HCT116 (cell line): ENCODE measurements around the gene TYW1B.
"Not testable (repeated sequence)": the region's sequence is repeated elsewhere in the genome, so short reads cannot be mapped to it uniquely, and the experiment has no call there.

ENCODE experiments used
- EGR1 ChIP-seq: IDR thresholded peaks from 2 replicates; pipeline ENCODE4 v1.6.1; 2012; ENCODE audit warnings: low read depth
- EZH2 ChIP-seq: fragments of 200-600 bp; sonication (generic); IDR thresholded peaks from 2 replicates; pipeline ENCODE4 v1.6.1; 2017; ENCODE audit warnings: antibody characterized with exemption, mixed run types
- EZH2phosphoT487 ChIP-seq: fragments of 200-600 bp; IDR thresholded peaks from 2 replicates; pipeline ENCODE4 v1.6.1; 2018; ENCODE audit warnings: antibody characterized with exemption, borderline replicate concordance
- POLR2A ChIP-seq: IDR thresholded peaks from 2 replicates; pipeline ENCODE4 v1.7.0; 2011; ENCODE audit warnings: borderline replicate concordance; ENCODE audit not compliant: insufficient read depth, insufficient read length; ENCODE audit errors: extremely low read depth
- RAD21 ChIP-seq: IDR thresholded peaks from 2 replicates; pipeline ENCODE4 v1.6.1; 2012; ENCODE audit warnings: low read depth, mild to moderate bottlenecking
- TF ChIP-seq, protein P1 (sequence below), 3 experiments: fragments of 200-600 bp in 1 of 3; sonication (generic) in 1 of 3; IDR thresholded peaks in 2 of 3; conservative IDR thresholded peaks in 1 of 3; 2 replicates each; pipeline ENCODE4 v1.5.1; 2012 to 2017; ENCODE audit warnings: low read depth in 2 of 3, low read length in 2 of 3, antibody characterized with exemption in 1 of 3, borderline replicate concordance in 1 of 3, control low read depth in 1 of 3, mild to moderate bottlenecking in 1 of 3, mixed read lengths in 1 of 3, mixed run types in 1 of 3, moderate library complexity in 1 of 3; ENCODE audit not compliant: insufficient read depth in 1 of 3
- TF ChIP-seq, protein P2 (sequence below): IDR thresholded peaks from 2 replicates; pipeline ENCODE4 v1.6.1; 2012

DNA sequence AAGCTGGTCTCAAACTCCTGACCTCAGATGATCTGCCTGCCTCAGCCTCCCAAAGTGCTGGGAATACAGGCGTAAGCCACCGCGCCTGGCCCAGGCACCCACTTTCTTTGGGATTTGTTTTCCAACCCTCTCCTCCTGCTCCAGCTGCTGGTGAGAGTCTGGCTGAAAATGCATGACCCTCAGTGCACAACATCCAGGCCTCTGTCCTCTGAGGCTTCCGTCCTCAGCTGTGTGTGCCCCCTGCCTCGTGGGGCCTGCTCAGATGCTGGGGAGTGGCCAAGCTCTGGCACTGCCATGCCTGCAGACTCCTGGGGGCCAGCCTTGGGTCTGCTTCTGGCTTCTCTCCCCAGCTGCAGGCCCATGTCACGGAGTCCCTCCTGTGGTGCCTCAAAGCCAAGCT is 27.3 kb upstream of the TYW1B start:
- TF ChIP-seq RAD21, POLR2A, EGR1, EZH2, EZH2phosphoT487: not testable (repeated sequence)
- TF ChIP-seq, protein P1, sequence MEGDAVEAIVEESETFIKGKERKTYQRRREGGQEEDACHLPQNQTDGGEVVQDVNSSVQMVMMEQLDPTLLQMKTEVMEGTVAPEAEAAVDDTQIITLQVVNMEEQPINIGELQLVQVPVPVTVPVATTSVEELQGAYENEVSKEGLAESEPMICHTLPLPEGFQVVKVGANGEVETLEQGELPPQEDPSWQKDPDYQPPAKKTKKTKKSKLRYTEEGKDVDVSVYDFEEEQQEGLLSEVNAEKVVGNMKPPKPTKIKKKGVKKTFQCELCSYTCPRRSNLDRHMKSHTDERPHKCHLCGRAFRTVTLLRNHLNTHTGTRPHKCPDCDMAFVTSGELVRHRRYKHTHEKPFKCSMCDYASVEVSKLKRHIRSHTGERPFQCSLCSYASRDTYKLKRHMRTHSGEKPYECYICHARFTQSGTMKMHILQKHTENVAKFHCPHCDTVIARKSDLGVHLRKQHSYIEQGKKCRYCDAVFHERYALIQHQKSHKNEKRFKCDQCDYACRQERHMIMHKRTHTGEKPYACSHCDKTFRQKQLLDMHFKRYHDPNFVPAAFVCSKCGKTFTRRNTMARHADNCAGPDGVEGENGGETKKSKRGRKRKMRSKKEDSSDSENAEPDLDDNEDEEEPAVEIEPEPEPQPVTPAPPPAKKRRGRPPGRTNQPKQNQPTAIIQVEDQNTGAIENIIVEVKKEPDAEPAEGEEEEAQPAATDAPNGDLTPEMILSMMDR (IDR thresholded peaks at IDR 0.05 in 2 of 3, conservative IDR thresholded peaks at IDR 0.05 in 1 of 3; ENCODE audit: borderline replicate concordance in 1 of 3, insufficient read depth in 1 of 3, low read depth in 2 of 3, low read length in 2 of 3), result not testable (repeated sequence)
- TF ChIP-seq, protein P2, sequence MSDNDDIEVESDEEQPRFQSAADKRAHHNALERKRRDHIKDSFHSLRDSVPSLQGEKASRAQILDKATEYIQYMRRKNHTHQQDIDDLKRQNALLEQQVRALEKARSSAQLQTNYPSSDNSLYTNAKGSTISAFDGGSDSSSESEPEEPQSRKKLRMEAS, result not testable (repeated sequence)
